Activated CD8-positive, alpha-beta T cell treated with anti-CD3 and anti-CD28 coated beads, Interleukin-2, amount 10 ng/mL, durations not matched to agents 7 days and 5 days (primary cell): Measurements from ENCODE around the gene UMAD1. TPM values are rescaled to one million over a fixed set of nuclear protein-coding genes. Genes with fewer than 3 reads are reported as not detected.
"Not testable (repeated sequence)": the region's sequence is repeated elsewhere in the genome, so short reads cannot be mapped to it uniquely, and the experiment has no call there.

ENCODE experiments used
- ATAC-seq: fragments of 150-1000 bp; cut with Tn5 transposase; one replicate; pipeline ENCODE4 v1.10.0; 2021; ENCODE audit warnings: moderate library complexity
- CTCF ChIA-PET: fragments of 350-600 bp; sonication (Branson Sonifier 250); formaldehyde crosslinking; loops from one replicate; lab custom pipeline; 2021; ENCODE audit warnings: antibody characterized with exemption; lab: Charles Lee
- POLR2A ChIA-PET: fragments of 350-600 bp; sonication (Branson Sonifier 250); formaldehyde crosslinking; loops from one replicate; lab custom pipeline; 2021; ENCODE audit warnings: antibody characterized with exemption; lab: Charles Lee
- DNase-seq: peaks from one replicate; pipeline ENCODE4 v3.0.0-alpha.2; 2020
- H3K27ac Mint-ChIP-seq: one replicate; pipeline ENCODE4 v1.8.0; 2021; ENCODE audit warnings: mild to moderate bottlenecking, mixed read lengths
- H3K27me3 Mint-ChIP-seq: one replicate; pipeline ENCODE4 v1.8.0; 2021; ENCODE audit warnings: low read depth, mixed read lengths
- H3K36me3 Mint-ChIP-seq: one replicate; pipeline ENCODE4 v1.8.0; 2021; ENCODE audit warnings: low read depth, mixed read lengths
- H3K4me1 Mint-ChIP-seq: one replicate; pipeline ENCODE4 v1.8.0; 2021; ENCODE audit warnings: low read depth, mixed read lengths
- H3K4me3 Mint-ChIP-seq: one replicate; pipeline ENCODE4 v1.8.0; 2021; ENCODE audit warnings: mild to moderate bottlenecking, mixed read lengths
- H3K9me3 Mint-ChIP-seq: one replicate; pipeline ENCODE4 v1.8.0; 2022; ENCODE audit warnings: mixed read lengths; ENCODE audit not compliant: insufficient read depth
- total RNA-seq, 2 experiments: library from RNA; stranded (reverse); gene quantifications; one replicate each; pipeline ENCODE4 v1.2.3, GENCODE V29; 2021

UMAD1 gene
- total RNA-seq, 2 experiments from 2014 or later, result 11.9 to 12.3 TPM

DNA sequence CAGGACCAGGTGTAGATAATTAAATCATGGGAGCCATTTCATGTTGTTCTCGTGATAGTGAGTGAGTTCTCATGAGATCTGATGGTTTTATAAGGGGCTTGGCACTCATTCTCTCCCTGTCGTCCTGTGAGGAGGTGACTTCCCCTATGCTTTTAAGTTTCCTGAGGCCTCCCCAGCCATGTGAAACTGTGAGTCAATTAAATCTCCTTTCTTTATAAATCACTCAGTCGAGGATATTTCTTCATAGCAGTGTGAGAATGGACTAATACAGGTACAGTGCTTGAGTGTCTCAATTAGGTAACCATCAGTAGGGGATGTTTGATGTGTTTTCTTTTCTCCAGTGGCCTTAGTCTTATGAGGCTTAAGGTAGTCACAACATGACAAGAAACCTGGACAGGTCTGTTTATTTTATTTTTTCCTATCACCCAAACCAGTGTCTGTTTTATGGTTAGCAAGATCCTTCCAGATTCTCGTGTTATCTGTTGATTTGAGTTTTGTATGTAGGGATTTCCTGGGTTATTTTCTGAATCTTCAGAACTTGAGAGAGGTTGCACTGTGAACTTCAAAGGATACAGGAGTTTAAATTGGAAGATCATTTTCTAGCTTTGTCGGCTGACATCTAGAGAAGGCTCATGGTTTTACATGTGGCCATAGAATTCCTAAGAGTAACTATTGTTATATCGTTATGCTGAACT is 32.1 kb downstream of the UMAD1 start:
- Mint-ChIP-seq H3K4me1 (peaks cover 7% of the 10 kb centered on the region), H3K36me3 (peaks cover 34% of the 10 kb centered on the region), H3K9me3 (peaks cover 22% of the 10 kb centered on the region), H3K27me3 (no peaks in the 10 kb centered on the region), H3K27ac (no peak overlapping the region), H3K4me3 (no peak overlapping the region)
- ATAC-seq (no peak), DNase-seq (no peak)
- ChIA-PET POLR2A (no interaction called here), CTCF (no interaction called here)

DNA sequence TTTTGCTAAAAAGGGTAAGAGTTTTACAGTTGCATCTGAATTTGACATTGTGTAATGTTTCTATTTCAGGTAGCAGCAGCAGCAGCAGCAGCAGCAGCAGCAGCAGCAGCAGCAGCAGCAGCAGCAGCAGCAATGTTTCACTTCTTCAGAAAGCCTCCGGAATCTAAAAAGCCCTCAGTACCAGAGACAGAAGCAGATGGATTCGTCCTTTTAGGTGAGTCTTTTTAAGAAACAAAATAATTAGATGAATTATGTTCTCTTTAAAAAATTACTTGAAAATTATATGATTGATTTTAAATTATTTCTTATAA is 32.6 kb downstream of the UMAD1 start:
- ATAC-seq (no peak), DNase-seq (no peak)
- ChIA-PET POLR2A (no interaction called here), CTCF (no interaction called here)
- Mint-ChIP-seq H3K36me3 (peaks cover 39% of the 10 kb centered on the region), H3K4me1 (peaks cover 7% of the 10 kb centered on the region), H3K9me3 (peaks cover 22% of the 10 kb centered on the region), H3K27me3 (no peaks in the 10 kb centered on the region), H3K27ac (peak overlapping the region; percentile 69), H3K4me3 (no peak overlapping the region)

DNA sequence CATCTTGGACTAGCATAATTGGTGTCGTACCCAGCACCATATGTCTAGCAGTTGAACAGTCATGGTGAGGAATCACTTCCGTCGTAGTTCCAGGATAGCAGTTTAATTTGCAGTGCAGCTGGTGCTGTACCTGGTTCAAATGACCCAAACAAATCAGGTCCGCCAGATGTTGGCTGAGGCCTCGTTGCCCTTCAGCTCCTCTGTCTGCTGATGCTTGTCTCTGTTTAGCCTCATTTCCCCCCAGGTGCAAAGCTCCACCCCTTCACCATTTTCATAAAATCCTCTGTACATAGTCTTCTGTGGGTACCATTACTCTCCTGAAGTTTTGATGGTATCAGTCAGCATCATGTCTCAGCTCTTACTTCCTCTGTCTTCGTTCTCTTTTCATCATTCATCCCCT is 35.1 kb downstream of the UMAD1 start:
- peaks cover 10% of the 10 kb centered on the region for H3K4me1 Mint-ChIP-seq
- peaks cover 36% of the 10 kb centered on the region for H3K36me3 Mint-ChIP-seq
- no peak overlapping the region for H3K27ac Mint-ChIP-seq
- H3K4me3 Mint-ChIP-seq, result no peak overlapping the region
- CTCF ChIA-PET, result no interaction called here
- ATAC-seq (no peak), DNase-seq (no peak)
- POLR2A ChIA-PET, result no interaction called here
- peaks cover 12% of the 10 kb centered on the region for H3K9me3 Mint-ChIP-seq
- H3K27me3 Mint-ChIP-seq, result no peaks in the 10 kb centered on the region

DNA sequence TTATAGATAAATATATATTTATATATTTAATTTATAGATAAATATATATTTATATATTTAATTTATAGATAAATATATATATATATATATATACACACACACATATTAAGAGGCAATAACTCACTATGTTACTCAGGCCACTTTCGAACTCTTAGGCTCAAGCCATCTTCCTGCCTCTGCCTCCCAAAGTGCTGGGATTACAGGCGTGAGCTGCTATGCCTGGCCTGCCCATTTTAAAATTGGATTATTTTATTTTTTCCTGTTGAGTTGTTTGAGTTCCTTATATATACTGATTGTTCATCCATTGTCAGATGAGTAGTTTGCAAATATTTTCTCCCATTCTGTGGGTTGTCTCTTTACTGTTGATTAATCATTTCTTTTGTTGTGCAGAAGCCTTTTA is 39.1 kb downstream of the UMAD1 start:
- peak; percentile 30 for ATAC-seq
- H3K27me3 Mint-ChIP-seq, H3K4me3 Mint-ChIP-seq, H3K27ac Mint-ChIP-seq, POLR2A ChIA-PET, H3K9me3 Mint-ChIP-seq, DNase-seq: not testable (repeated sequence)
- Mint-ChIP-seq H3K4me1 (peaks cover 19% of the 10 kb centered on the region), H3K36me3 (peaks cover 18% of the 10 kb centered on the region)
- CTCF ChIA-PET, result interaction anchor here (1.7 to 3.6 kb wide), 7 partner anchors 52 to 538 kb away, joined by 7 to 68 read pairs (median 25); no protein-coding TSS in a partner anchor

DNA sequence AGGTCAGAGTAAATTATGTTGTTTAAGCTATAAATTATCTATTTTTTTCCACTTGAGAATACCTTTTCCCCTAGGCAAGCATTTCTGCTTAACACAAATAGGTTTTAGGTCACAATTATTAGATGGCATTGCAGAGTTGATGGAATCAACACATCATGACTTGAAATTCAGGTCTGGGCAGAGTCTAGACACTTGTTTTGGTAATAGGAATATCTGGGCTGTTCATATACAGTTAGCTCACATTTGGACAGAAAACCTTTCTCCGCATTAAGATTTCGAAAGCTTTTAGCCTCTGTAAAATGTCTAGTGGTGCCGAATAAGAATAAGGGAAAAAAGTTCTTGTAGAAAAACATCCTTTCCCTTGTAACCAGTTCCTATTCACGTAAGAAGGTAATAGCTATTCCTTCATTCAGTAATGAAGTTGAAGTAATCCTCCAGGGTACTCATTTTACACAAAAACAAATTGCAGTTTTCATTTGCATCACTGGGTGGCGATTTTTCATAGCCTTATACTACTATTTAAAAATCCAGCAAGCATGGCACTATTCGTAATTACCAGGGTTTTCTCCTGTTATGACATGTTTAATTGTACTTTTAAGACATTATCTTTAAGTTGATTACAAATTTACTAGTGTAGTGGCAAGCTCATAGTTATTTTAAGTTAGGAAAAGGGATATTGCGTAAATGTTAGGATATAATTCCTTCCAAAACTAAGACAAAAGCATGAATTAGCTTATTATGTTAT is 40.8 kb downstream of the UMAD1 start:
- ATAC-seq (peak; percentile 69), DNase-seq (peak; percentile 67)
- Mint-ChIP-seq H3K9me3 (no peaks in the 10 kb centered on the region), H3K4me1 (peaks cover 19% of the 10 kb centered on the region), H3K4me3 (no peak overlapping the region), H3K36me3 (peaks cover 8% of the 10 kb centered on the region), H3K27ac (no peak overlapping the region), H3K27me3 (no peaks in the 10 kb centered on the region)
- CTCF ChIA-PET, result interaction anchor here (0.7 to 3.6 kb wide), 70 partner anchors 8 to 614 kb away, joined by 3 to 68 read pairs (median 5); partner anchors contain the start of genes GLCCI1, RPA3 and UMAD1
- POLR2A ChIA-PET, result interaction anchor here (0.9 to 1.5 kb wide), 2 partner anchors 83 to 287 kb away, joined by 4 read pairs; partner anchors contain the start of gene GLCCI1

DNA sequence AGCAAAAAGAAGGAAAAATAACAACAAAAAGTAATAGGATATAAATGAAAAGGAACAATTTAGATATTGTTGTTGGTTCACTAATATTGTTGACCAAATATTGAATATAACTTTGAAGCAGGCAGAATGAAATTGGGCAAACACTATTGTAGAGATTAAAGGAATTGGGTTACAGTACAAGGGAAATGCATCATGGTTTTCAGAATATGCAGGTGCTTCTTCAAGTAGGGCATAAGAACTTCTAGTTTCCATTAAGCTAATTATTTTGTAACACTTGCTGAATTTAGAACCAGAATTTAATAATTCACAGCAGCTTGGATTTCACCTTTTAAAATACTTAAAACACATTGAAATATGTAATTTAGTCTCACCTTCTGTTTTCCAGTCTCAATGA is 41.4 kb downstream of the UMAD1 start:
- peaks cover 8% of the 10 kb centered on the region for H3K36me3 Mint-ChIP-seq
- ChIA-PET CTCF (interaction anchor here (0.7 to 3.6 kb wide), 43 partner anchors 8 to 614 kb away, joined by 3 to 68 read pairs (median 7); partner anchors contain the start of genes RPA3 and UMAD1), POLR2A (interaction anchor here (1.5 kb wide), 1 partner anchor 286 kb away, joined by 4 read pairs; the partner anchor contains the start of gene GLCCI1)
- H3K4me3 Mint-ChIP-seq, result no peak overlapping the region
- no peak for ATAC-seq
- H3K27ac Mint-ChIP-seq, result no peak overlapping the region
- H3K4me1 Mint-ChIP-seq, result peaks cover 19% of the 10 kb centered on the region
- no peaks in the 10 kb centered on the region for H3K27me3 Mint-ChIP-seq
- DNase-seq, result no peak
- no peaks in the 10 kb centered on the region for H3K9me3 Mint-ChIP-seq

DNA sequence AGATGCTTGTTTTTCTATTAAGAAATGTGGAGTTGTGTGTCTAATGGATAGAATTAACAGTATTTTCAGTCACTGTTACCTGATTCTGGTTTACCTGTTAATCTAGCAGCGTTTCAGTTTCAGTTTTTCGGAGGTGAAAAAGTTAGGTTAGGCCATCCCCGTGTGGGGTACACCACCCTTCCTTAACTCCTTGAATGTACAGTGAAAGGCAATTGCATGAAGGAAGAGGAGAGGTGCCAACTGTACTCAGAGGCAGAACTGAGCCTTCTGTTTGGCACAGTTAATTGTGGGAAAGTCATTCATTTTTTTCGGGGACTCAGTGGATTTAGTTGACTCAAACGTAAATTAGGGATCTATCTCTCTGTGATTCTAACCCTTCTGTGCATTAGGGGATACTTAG is 42.3 kb downstream of the UMAD1 start:
- no peak overlapping the region for H3K27ac Mint-ChIP-seq
- POLR2A ChIA-PET, result no interaction called here
- no peaks in the 10 kb centered on the region for H3K9me3 Mint-ChIP-seq
- ATAC-seq (no peak), DNase-seq (no peak)
- H3K4me3 Mint-ChIP-seq, result no peak overlapping the region
- H3K27me3 Mint-ChIP-seq, result no peaks in the 10 kb centered on the region
- H3K4me1 Mint-ChIP-seq, result peaks cover 19% of the 10 kb centered on the region
- H3K36me3 Mint-ChIP-seq, result peaks cover 3% of the 10 kb centered on the region
- CTCF ChIA-PET, result interaction anchor here (0.5 to 3.6 kb wide), 2 partner anchors 29 to 534 kb away, joined by 3 to 68 read pairs; no protein-coding TSS in a partner anchor

DNA sequence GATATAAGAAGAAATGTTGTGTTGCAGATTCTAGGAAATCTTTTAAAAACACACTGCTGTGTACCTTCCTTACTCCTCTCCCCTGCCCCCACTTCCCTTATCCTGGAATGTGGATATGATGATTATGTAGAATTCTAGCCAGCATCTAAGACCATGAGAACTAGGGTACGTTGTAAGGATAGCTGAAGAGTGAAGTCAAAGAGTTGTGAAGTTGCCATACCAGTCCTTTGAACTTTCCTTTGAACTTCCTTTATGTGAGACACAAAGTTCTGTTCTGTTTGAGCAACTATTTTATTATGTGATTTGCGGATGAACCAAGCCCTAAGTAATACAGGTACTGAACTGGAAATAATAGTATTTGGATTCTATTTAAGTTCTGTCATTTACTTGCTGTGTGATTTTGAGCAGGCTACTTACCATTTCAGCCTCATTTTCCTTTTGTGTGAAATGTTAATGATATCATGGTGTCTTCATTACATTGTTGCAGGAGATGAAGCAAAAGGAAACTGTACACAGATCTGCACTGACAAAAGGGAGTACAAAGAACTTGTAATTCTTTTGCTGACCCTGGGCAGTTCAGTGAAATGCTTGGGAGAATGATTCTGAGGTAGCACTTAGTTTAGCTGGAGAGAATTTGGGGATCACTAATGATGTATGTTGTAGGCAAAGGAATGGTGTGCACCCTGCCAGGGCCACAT is 46.4 kb downstream of the UMAD1 start:
- CTCF ChIA-PET, result interaction anchor here (0.9 to 1.6 kb wide), 3 partner anchors 35 to 74 kb away, joined by 3 to 4 read pairs (median 4); partner anchors contain the start of gene UMAD1
- ATAC-seq (no peak), DNase-seq (no peak)
- Mint-ChIP-seq H3K4me1 (peaks cover 8% of the 10 kb centered on the region), H3K36me3 (no peaks in the 10 kb centered on the region), H3K27me3 (no peaks in the 10 kb centered on the region), H3K27ac (no peak overlapping the region), H3K4me3 (no peak overlapping the region), H3K9me3 (no peaks in the 10 kb centered on the region)
- POLR2A ChIA-PET, result interaction anchor here (0.8 to 1.2 kb wide), 2 partner anchors 231 to 1210 kb away, joined by 3 read pairs; no protein-coding TSS in a partner anchor

DNA sequence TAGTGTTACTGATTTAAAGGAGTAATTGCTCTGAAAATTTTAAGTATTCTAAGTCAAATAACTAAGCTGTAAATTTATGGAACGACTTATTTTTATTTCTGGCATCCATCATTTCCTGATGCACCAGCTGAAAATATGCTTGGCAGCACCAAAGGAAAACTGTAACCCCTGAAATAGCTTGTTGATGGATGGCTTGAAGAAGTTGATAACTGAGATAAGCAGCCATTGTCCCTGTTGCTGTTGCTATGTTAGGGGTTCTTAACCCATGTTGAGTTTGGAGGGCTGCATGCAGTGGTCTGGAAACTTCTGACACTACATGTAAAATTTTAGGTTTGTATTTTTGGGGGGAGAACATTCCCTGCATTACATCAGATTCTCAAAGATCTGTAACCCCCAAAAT is 47.2 kb downstream of the UMAD1 start:
- POLR2A ChIA-PET, result interaction anchor here (0.6 to 1.2 kb wide), 3 partner anchors 26 to 1209 kb away, joined by 3 read pairs; no protein-coding TSS in a partner anchor
- Mint-ChIP-seq H3K4me3 (no peak overlapping the region), H3K9me3 (no peaks in the 10 kb centered on the region), H3K36me3 (no peaks in the 10 kb centered on the region), H3K27ac (no peak overlapping the region), H3K4me1 (peaks cover 4% of the 10 kb centered on the region), H3K27me3 (no peaks in the 10 kb centered on the region)
- DNase-seq (no peak), ATAC-seq (no peak)
- CTCF ChIA-PET, result interaction anchor here (0.9 to 2.1 kb wide), 3 partner anchors 36 to 348 kb away, joined by 3 to 6 read pairs (median 4); partner anchors contain the start of gene UMAD1

DNA sequence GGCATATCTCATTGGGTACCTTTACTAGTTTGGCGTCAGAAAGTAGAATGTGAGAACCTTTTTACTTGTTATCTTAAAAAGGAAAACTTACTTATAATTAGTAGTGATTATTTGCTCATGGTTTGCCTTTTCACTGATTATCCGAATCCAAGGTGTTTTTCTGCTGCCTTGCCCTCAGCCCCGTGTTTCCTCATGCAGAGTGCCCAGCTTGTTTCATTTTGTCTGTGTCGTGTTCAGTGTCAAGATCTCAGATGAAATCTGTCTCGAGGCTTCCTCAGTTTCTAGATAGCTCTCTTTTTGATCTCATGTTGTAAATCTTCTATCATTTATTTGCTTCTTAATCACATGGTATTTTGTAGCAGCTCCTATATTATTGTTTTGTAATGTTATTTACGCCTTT is 47.8 kb downstream of the UMAD1 start:
- Mint-ChIP-seq H3K4me1 (no peaks in the 10 kb centered on the region), H3K36me3 (no peaks in the 10 kb centered on the region), H3K4me3 (no peak overlapping the region), H3K27me3 (no peaks in the 10 kb centered on the region), H3K27ac (no peak overlapping the region), H3K9me3 (no peaks in the 10 kb centered on the region)
- ATAC-seq (no peak), DNase-seq (no peak)
- ChIA-PET CTCF (interaction anchor here (0.9 to 2.1 kb wide), 3 partner anchors 36 to 347 kb away, joined by 3 to 6 read pairs (median 4); partner anchors contain the start of gene UMAD1), POLR2A (interaction anchor here (0.6 to 1.2 kb wide), 2 partner anchors 26 to 232 kb away, joined by 3 read pairs; no protein-coding TSS in a partner anchor)

DNA sequence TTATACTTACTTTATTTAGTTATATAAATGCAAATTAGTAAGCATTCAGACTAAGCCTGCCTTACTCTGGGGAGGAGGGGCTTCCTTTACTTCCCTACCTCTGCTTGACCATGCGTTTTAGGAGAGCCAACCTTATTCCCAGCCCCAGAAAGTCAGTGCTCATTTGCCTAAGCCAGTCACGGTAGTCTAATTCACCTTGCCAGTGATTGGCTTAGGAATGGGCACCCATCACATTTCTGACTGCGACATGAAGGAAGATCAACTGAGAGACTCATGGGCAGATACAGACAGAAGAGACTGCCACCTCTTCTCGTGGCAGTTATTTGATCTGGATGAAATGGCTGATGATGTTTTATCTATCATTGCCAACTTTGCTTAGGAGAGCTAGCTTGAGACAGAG is 48.4 kb downstream of the UMAD1 start:
- no peaks in the 10 kb centered on the region for H3K36me3 Mint-ChIP-seq
- ChIA-PET CTCF (interaction anchor here (1.0 to 2.1 kb wide), 3 partner anchors 8 to 502 kb away, joined by 4 to 8 read pairs (median 6); no protein-coding TSS in a partner anchor), POLR2A (no interaction called here)
- no peaks in the 10 kb centered on the region for H3K27me3 Mint-ChIP-seq
- H3K27ac Mint-ChIP-seq, result no peak overlapping the region
- no peaks in the 10 kb centered on the region for H3K9me3 Mint-ChIP-seq
- no peaks in the 10 kb centered on the region for H3K4me1 Mint-ChIP-seq
- no peak overlapping the region for H3K4me3 Mint-ChIP-seq
- no peak for DNase-seq
- no peak for ATAC-seq
